Calu3 (cell line): Measurements from ENCODE around the gene MKI67. TPM values are rescaled to one million over a fixed set of nuclear protein-coding genes. Genes with fewer than 3 reads are reported as not detected.
"Not testable (repeated sequence)": the region's sequence is repeated elsewhere in the genome, so short reads cannot be mapped to it uniquely, and the experiment has no call there.

Experiments used
- BruUV-seq: library from RNA; stranded (reverse); fragments of 400-500 nt; replicated peaks from 2 replicates; lab custom pipeline; 2021; lab: Mats Ljungman, UMichigan
- CTCF ChIA-PET: fragments of 300-600 bp; sonication (Branson Sonifier 250); formaldehyde crosslinking; loops from one replicate; lab custom pipeline; 2022; ENCODE audit warnings: antibody characterized with exemption; lab: Charles Lee
- DNase-seq: peaks from one replicate; pipeline ENCODE4 v3.0.0; 2022
- H3K27ac Mint-ChIP-seq: one replicate; pipeline ENCODE4 v1.8.0; 2022; ENCODE audit warnings: mixed read lengths; ENCODE audit not compliant: unreplicated experiment
- H3K27me3 Mint-ChIP-seq: one replicate; pipeline ENCODE4 v1.8.0; 2022; ENCODE audit warnings: mixed read lengths; ENCODE audit not compliant: unreplicated experiment
- H3K36me3 Mint-ChIP-seq: one replicate; pipeline ENCODE4 v1.8.0; 2022; ENCODE audit warnings: mild to moderate bottlenecking, moderate library complexity, mixed read lengths; ENCODE audit not compliant: insufficient read depth, unreplicated experiment
- H3K4me1 Mint-ChIP-seq: one replicate; pipeline ENCODE4 v1.8.0; 2022; ENCODE audit warnings: mild to moderate bottlenecking, low read depth, mixed read lengths; ENCODE audit not compliant: unreplicated experiment
- H3K4me3 Mint-ChIP-seq: one replicate; pipeline ENCODE4 v1.8.0; 2022; ENCODE audit warnings: mild to moderate bottlenecking, low read depth, moderate library complexity, mixed read lengths; ENCODE audit not compliant: unreplicated experiment
- H3K9me3 Mint-ChIP-seq: one replicate; pipeline ENCODE4 v1.8.0; 2022; ENCODE audit warnings: low read depth, mixed read lengths; ENCODE audit not compliant: unreplicated experiment
- intact Hi-C: fragments of 100-400 bp; cut with micrococcal nuclease; formaldehyde crosslinking; loops from one replicate; pipeline ENCODE4 v1.10.0; 2022; ENCODE audit not compliant: unreplicated experiment
- total RNA-seq: library from RNA; stranded (reverse); gene quantifications from 2 replicates; pipeline ENCODE4 v1.2.3, GENCODE V29; 2022
- TF ChIP-seq, protein P1 (sequence below): fragments of 200-600 bp; IDR thresholded peaks from one replicate; pipeline ENCODE4 v1.8.0; 2022; ENCODE audit warnings: antibody characterized with exemption; ENCODE audit not compliant: unreplicated experiment

MKI67 gene
- total RNA-seq, 1 experiment from 2014 or later = 87.8 TPM

GRCh38 chr10:128147064-128147463, 20.8 kb upstream of the MKI67 start:
- no TSS peak for BruUV-seq
- CTCF ChIA-PET = no interaction called here
- peaks cover 30% of the 10 kb centered on the region for H3K27me3 Mint-ChIP-seq
- intact Hi-C loops = no loop called here
- TF ChIP-seq, protein P1, sequence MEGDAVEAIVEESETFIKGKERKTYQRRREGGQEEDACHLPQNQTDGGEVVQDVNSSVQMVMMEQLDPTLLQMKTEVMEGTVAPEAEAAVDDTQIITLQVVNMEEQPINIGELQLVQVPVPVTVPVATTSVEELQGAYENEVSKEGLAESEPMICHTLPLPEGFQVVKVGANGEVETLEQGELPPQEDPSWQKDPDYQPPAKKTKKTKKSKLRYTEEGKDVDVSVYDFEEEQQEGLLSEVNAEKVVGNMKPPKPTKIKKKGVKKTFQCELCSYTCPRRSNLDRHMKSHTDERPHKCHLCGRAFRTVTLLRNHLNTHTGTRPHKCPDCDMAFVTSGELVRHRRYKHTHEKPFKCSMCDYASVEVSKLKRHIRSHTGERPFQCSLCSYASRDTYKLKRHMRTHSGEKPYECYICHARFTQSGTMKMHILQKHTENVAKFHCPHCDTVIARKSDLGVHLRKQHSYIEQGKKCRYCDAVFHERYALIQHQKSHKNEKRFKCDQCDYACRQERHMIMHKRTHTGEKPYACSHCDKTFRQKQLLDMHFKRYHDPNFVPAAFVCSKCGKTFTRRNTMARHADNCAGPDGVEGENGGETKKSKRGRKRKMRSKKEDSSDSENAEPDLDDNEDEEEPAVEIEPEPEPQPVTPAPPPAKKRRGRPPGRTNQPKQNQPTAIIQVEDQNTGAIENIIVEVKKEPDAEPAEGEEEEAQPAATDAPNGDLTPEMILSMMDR = no peak
- no peak overlapping the region for H3K27ac Mint-ChIP-seq
- no peak for DNase-seq
- H3K36me3 Mint-ChIP-seq = no peaks in the 10 kb centered on the region
- H3K4me1 Mint-ChIP-seq = no peaks in the 10 kb centered on the region
- no peaks in the 10 kb centered on the region for H3K9me3 Mint-ChIP-seq
- H3K4me3 Mint-ChIP-seq = no peak overlapping the region

GRCh38 chr10:128144547-128144946, 18.3 kb upstream of the MKI67 start:
- intact Hi-C loops = no loop called here

GRCh38 chr10:128143531-128143930, 17.3 kb upstream of the MKI67 start:
- no peaks in the 10 kb centered on the region for H3K4me1 Mint-ChIP-seq
- CTCF ChIA-PET = no interaction called here
- no peaks in the 10 kb centered on the region for H3K9me3 Mint-ChIP-seq
- H3K36me3 Mint-ChIP-seq = no peaks in the 10 kb centered on the region
- BruUV-seq = no TSS peak
- H3K27me3 Mint-ChIP-seq = peaks cover 25% of the 10 kb centered on the region
- no peak for DNase-seq
- intact Hi-C loops = no loop called here
- H3K4me3 Mint-ChIP-seq = no peak overlapping the region
- no peak overlapping the region for H3K27ac Mint-ChIP-seq
- TF ChIP-seq, protein P1 = no peak

More at GRCh38 chr10:128144547-128144946, 18.3 kb upstream of the MKI67 start:
- TF ChIP-seq, protein P1 = no peak
- no TSS peak for BruUV-seq
- no peak overlapping the region for H3K27ac Mint-ChIP-seq
- no peaks in the 10 kb centered on the region for H3K9me3 Mint-ChIP-seq
- CTCF ChIA-PET = no interaction called here
- H3K4me1 Mint-ChIP-seq = no peaks in the 10 kb centered on the region
- no peaks in the 10 kb centered on the region for H3K36me3 Mint-ChIP-seq
- H3K27me3 Mint-ChIP-seq = peaks cover 25% of the 10 kb centered on the region
- DNase-seq = no peak
- no peak overlapping the region for H3K4me3 Mint-ChIP-seq

DNA sequence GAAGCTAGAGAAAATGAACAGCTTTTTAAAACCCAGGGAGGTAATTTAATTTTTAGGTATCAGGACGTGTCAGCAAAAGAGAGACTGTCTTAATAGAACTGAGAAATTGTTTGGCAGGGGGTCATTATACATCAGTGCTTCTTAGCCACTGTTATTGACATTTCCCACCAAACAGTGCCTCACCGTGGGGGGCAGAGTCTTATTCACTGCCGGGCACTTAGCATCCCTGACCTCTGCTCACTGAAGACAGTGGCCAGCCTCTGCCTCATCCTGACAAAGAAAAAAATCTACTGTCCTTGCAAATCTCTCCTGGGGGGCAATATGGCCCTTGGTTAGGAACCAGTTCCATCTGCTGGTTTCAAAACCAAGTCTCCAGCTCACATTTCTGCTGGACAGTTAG, 14.2 kb upstream of the MKI67 start:
- intact Hi-C loops = no loop called here
- Mint-ChIP-seq H3K27ac (no peak overlapping the region), H3K9me3 (no peaks in the 10 kb centered on the region), H3K4me1 (no peaks in the 10 kb centered on the region), H3K36me3 (no peaks in the 10 kb centered on the region), H3K27me3 (peaks cover 1% of the 10 kb centered on the region), H3K4me3 (no peak overlapping the region)
- DNase-seq = no peak
- TF ChIP-seq, protein P1 = no peak
- CTCF ChIA-PET = no interaction called here
- BruUV-seq = no TSS peak

DNA sequence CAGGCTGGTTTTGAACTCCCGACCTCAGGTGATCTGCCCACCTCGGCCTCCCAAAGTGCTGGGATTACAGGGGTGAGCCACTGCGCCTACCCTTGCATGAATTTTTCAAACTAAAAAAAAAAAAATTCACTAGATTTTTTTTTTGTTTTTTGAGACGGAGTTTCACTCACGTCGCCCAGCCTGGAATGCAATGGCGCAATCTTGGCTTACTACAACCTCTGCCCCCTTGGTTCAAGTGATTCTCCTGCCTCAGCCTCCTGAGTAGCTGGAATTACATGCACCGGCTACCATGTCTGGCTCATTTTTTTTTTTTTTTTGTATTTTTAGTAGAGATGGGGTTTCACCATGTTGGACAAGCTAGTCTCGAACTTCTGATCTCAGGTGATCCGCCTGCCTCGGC, 12.2 kb upstream of the MKI67 start:
- CTCF ChIA-PET, BruUV-seq, H3K27me3 Mint-ChIP-seq, H3K36me3 Mint-ChIP-seq, DNase-seq, H3K4me1 Mint-ChIP-seq, H3K4me3 Mint-ChIP-seq, H3K27ac Mint-ChIP-seq, H3K9me3 Mint-ChIP-seq, intact Hi-C loops: not testable (repeated sequence)
